ENCODE data around the gene DHX30.
A peak's percentile ranks its signal among the peaks of the same experiment; 100 is the strongest.

DHX30 gene

GRCh38 chr3:47791193-47791855 is 11.6 kb upstream of the DHX30 start:
- TF ChIP-seq ZNF362 (tag by site-specific recombination; IDR thresholded peaks at IDR 0.05) (no peak), ZNF664 (tag by site-specific recombination; IDR thresholded peaks at IDR 0.05) (0 out of 2 replicates have a peak, but pooled peaks have one; percentile 14)
- Histone ChIP-seq H3K27ac (ENCODE audit: extremely low read depth, low read depth, low read length) (no peak overlapping the region), H3K4me1 (ENCODE audit: control insufficient read depth, insufficient read depth, low read length) (no peaks in the 10 kb centered on the region), H3K4me3 (ENCODE audit: low read depth, low read length) (no peak overlapping the region), H3K36me3 (ENCODE audit: control insufficient read depth in 2 of 2, insufficient read depth in 1 of 2, low read length in 2 of 2) (no peaks in the 10 kb centered on the region), H3K9me3 (ENCODE audit: control insufficient read depth, insufficient read depth, low read depth, low read length) (no peaks in the 10 kb centered on the region)
- ChIA-PET CTCF (no interaction called here), POLR2A (no interaction called here)

- Histone ChIP-seq H3K4me1 (ENCODE audit: control insufficient read depth, insufficient read depth, low read length) (no peaks in the 10 kb centered on the region), H3K36me3 (ENCODE audit: control insufficient read depth in 2 of 2, insufficient read depth in 1 of 2, low read length in 2 of 2) (no peaks in the 10 kb centered on the region), H3K4me3 (ENCODE audit: low read depth, low read length) (no peak overlapping the region), H3K27ac (ENCODE audit: extremely low read depth, low read depth, low read length) (no peak overlapping the region), H3K9me3 (ENCODE audit: control insufficient read depth, insufficient read depth, low read depth, low read length) (no peaks in the 10 kb centered on the region)
- ChIA-PET CTCF (interaction anchor here (0.7 kb wide), 1 partner anchor 322 kb away, joined by 3 read pairs; no protein-coding TSS in a partner anchor), POLR2A (interaction anchor here (0.7 kb wide), 1 partner anchor 172 kb away, joined by 3 read pairs; no protein-coding TSS in a partner anchor)
- no peak for TF ChIP-seq ZNF214 (tag by site-specific recombination; IDR thresholded peaks at IDR 0.05; ENCODE audit: borderline replicate concordance)
- TF ChIP-seq ZNF37A (tag by site-specific recombination; IDR thresholded peaks at IDR 0.05) = no peak
- TF ChIP-seq SETDB1 (IDR thresholded peaks at IDR 0.05; ENCODE audit: insufficient read length, low read length) = peak; percentile 66
- TF ChIP-seq ZNF174 (tag by site-specific recombination; IDR thresholded peaks at IDR 0.05) = no peak
- TF ChIP-seq YY2 (tag by site-specific recombination; IDR thresholded peaks at IDR 0.05) = no peak
- no peak for TF ChIP-seq BCL11A (tag by site-specific recombination; IDR thresholded peaks at IDR 0.05; ENCODE audit: low read depth)
These were observed 10.2 kb upstream of the DHX30 start for GRCh38 chr3:47792699-47793098.

- TF ChIP-seq ZNF473 (tag by site-specific recombination; IDR thresholded peaks at IDR 0.05) (no peak), GLI2 (tag by site-specific recombination; IDR thresholded peaks at IDR 0.05; ENCODE audit: borderline replicate concordance, low read depth) (no peak), ZNF354C (tag by site-specific recombination; IDR thresholded peaks at IDR 0.05; ENCODE audit: borderline replicate concordance, low read depth) (no peak), ZNF658 (tag by site-specific recombination; IDR thresholded peaks at IDR 0.05) (no peak), ZNF639 (tag by site-specific recombination; IDR thresholded peaks at IDR 0.05) (no peak), ZNF169 (tag by site-specific recombination; IDR thresholded peaks at IDR 0.05) (no peak), MYNN (tag by site-specific recombination; IDR thresholded peaks at IDR 0.05; ENCODE audit: borderline replicate concordance) (no peak), ZBTB1 (tag by site-specific recombination; IDR thresholded peaks at IDR 0.05) (no peak), ZNF398 (tag by site-specific recombination; IDR thresholded peaks at IDR 0.05) (no peak), ZNF791 (tag by site-specific recombination; IDR thresholded peaks at IDR 0.05) (no peak), ZNF121 (tag by site-specific recombination; IDR thresholded peaks at IDR 0.05) (no peak), ZNF610 (tag by site-specific recombination; IDR thresholded peaks at IDR 0.05; ENCODE audit: borderline replicate concordance) (no peak), ZNF701 (tag by site-specific recombination; IDR thresholded peaks at IDR 0.05) (no peak), PATZ1 (tag by site-specific recombination; IDR thresholded peaks at IDR 0.05) (no peak), ZNF580 (tag by site-specific recombination; IDR thresholded peaks at IDR 0.05) (no peak), ZNF239 (tag by site-specific recombination; IDR thresholded peaks at IDR 0.05) (no peak)
- ChIA-PET POLR2A (interaction anchor here (0.7 kb wide), 1 partner anchor 9 kb away, joined by 3 read pairs; no protein-coding TSS in a partner anchor), CTCF (no interaction called here)
- Histone ChIP-seq H3K9me3 (ENCODE audit: control insufficient read depth, insufficient read depth, low read depth, low read length) (no peaks in the 10 kb centered on the region), H3K4me1 (ENCODE audit: control insufficient read depth, insufficient read depth, low read length) (no peaks in the 10 kb centered on the region), H3K4me3 (ENCODE audit: low read depth, low read length) (no peak overlapping the region), H3K27ac (ENCODE audit: extremely low read depth, low read depth, low read length) (no peak overlapping the region), H3K36me3 (ENCODE audit: control insufficient read depth in 2 of 2, insufficient read depth in 1 of 2, low read length in 2 of 2) (no peaks in the 10 kb centered on the region)
These were observed 8.4 kb upstream of the DHX30 start for GRCh38 chr3:47794544-47794943.
